IMR-90 (cell line): ENCODE results near the gene KLF16. TPM values are rescaled to one million over a fixed set of nuclear protein-coding genes. Genes with fewer than 3 reads are reported as not detected.
"Not testable (repeated sequence)": the region's sequence is repeated elsewhere in the genome, so short reads cannot be mapped to it uniquely, and the experiment has no call there.

Experiments used
- ATAC-seq: fragments of 200-7000 bp; cut with Tn5 transposase; 2 replicates; pipeline ENCODE4 v1.9.1; 2020; ENCODE audit warnings: low read depth, mild to moderate bottlenecking, moderate library complexity
- BruUV-seq: library from RNA; stranded (reverse); fragments of 400-500 nt; replicated peaks from 2 replicates; lab custom pipeline; 2021; lab: Mats Ljungman, UMichigan
- CTCF ChIA-PET: fragments of 300-600 bp; formaldehyde crosslinking; extraction: SDS; loops from one replicate; lab custom pipeline; 2021; ENCODE audit warnings: antibody characterized with exemption; lab: Yijun Ruan, JAX
- POLR2A ChIA-PET: fragments of 300-600 bp; sonication (Branson Sonifier 250); formaldehyde crosslinking; loops from one replicate; lab custom pipeline; 2022; ENCODE audit warnings: antibody characterized with exemption; ENCODE audit not compliant: unreplicated experiment; lab: Charles Lee
- DNase-seq: peaks from one replicate; pipeline ENCODE4 v3.0.0; 2013
- H2AFZ ChIP-seq: replicated peaks from 2 replicates; pipeline ENCODE3; 2013; ENCODE audit warnings: low read length, mild to moderate bottlenecking; ENCODE audit not compliant: poor library complexity
- H2AK5ac ChIP-seq: 2 replicates; pipeline ENCODE4 v1.6.1; 2013; ENCODE audit warnings: low read depth, low read length, inconsistent platforms
- H2AK9ac ChIP-seq: replicated peaks from 2 replicates; pipeline ENCODE3; 2013; ENCODE audit warnings: mild to moderate bottlenecking, low read depth, low read length, moderate library complexity; ENCODE audit not compliant: poor library complexity
- H2BK120ac ChIP-seq: 2 replicates; pipeline ENCODE4 v1.6.1; 2013; ENCODE audit warnings: low read depth, low read length, inconsistent platforms
- H2BK15ac ChIP-seq: 3 replicates; pipeline ENCODE4 v1.6.1; 2013; ENCODE audit warnings: low read depth, low read length, inconsistent platforms
- H2BK20ac ChIP-seq: 2 replicates; pipeline ENCODE4 v1.6.1; 2013; ENCODE audit warnings: low read depth, mild to moderate bottlenecking, inconsistent platforms, low read length, moderate library complexity
- H2BK5ac ChIP-seq: 2 replicates; pipeline ENCODE4 v1.6.1; 2013; ENCODE audit warnings: mild to moderate bottlenecking, low read depth, low read length, inconsistent platforms; ENCODE audit not compliant: poor library complexity, severe bottlenecking
- H3K14ac ChIP-seq: replicated peaks from 2 replicates; pipeline ENCODE4 v1.6.1; 2013; ENCODE audit warnings: low read depth, low read length, inconsistent platforms
- H3K18ac ChIP-seq: 2 replicates; pipeline ENCODE4 v1.6.1; 2013; ENCODE audit warnings: low read depth, low read length, control low read depth
- H3K23ac ChIP-seq: 2 replicates; pipeline ENCODE4 v1.6.1; 2013; ENCODE audit warnings: low read depth, low read length, inconsistent platforms
- H3K27ac ChIP-seq: 2 replicates; pipeline ENCODE4 v1.5.1; 2013; ENCODE audit warnings: mild to moderate bottlenecking, control low read depth, low read length; ENCODE audit not compliant: insufficient read depth
- H3K27me3 ChIP-seq: 2 replicates; pipeline ENCODE4 v1.6.1; 2013; ENCODE audit warnings: low read length; ENCODE audit not compliant: control insufficient read depth, insufficient read depth
- H3K36me3 ChIP-seq: 2 replicates; pipeline ENCODE4 v1.6.1; 2013; ENCODE audit warnings: low read length, mixed read lengths; ENCODE audit not compliant: control insufficient read depth, insufficient read depth
- H3K4ac ChIP-seq: 2 replicates; pipeline ENCODE4 v1.6.1; 2013; ENCODE audit warnings: low read depth, low read length, inconsistent platforms
- H3K4me1 ChIP-seq: 2 replicates; pipeline ENCODE4 v1.6.1; 2013; ENCODE audit warnings: low read length, mixed read lengths; ENCODE audit not compliant: control insufficient read depth, insufficient read depth
- H3K4me2 ChIP-seq: 2 replicates; pipeline ENCODE4 v1.6.1; 2013; ENCODE audit warnings: low read depth, mild to moderate bottlenecking, control low read depth, low read length, moderate library complexity
- H3K4me3 ChIP-seq: 2 replicates; pipeline ENCODE4 v1.5.1; 2013; ENCODE audit warnings: low read depth, mild to moderate bottlenecking, control low read depth, low read length, moderate library complexity; ENCODE audit not compliant: insufficient read depth
- H3K56ac ChIP-seq: 2 replicates; pipeline ENCODE4 v1.6.1; 2013; ENCODE audit warnings: low read length, inconsistent platforms; ENCODE audit not compliant: insufficient read depth; ENCODE audit errors: extremely low read depth
- H3K79me1 ChIP-seq, 2 experiments: 2 replicates each; pipeline ENCODE4 v1.6.1; 2013; ENCODE audit warnings: low read length in 2 of 2, inconsistent platforms in 1 of 2, low read depth in 1 of 2
- H3K9ac ChIP-seq: 2 replicates; pipeline ENCODE4 v1.6.1; 2013; ENCODE audit warnings: low read depth, low read length, control low read depth
- H3K9me1 ChIP-seq: 2 replicates; pipeline ENCODE4 v1.6.1; 2013; ENCODE audit warnings: low read length, inconsistent platforms; ENCODE audit not compliant: insufficient read depth
- H3K9me3 ChIP-seq: 2 replicates; pipeline ENCODE4 v1.6.1; 2013; ENCODE audit warnings: low read length; ENCODE audit not compliant: control insufficient read depth, insufficient read depth
- H4K20me1 ChIP-seq: 2 replicates; pipeline ENCODE4 v1.6.1; 2013; ENCODE audit warnings: low read length, inconsistent platforms; ENCODE audit not compliant: insufficient read depth
- H4K5ac ChIP-seq: 2 replicates; pipeline ENCODE4 v1.6.1; 2013; ENCODE audit warnings: mild to moderate bottlenecking, low read depth, low read length, control low read depth
- H4K8ac ChIP-seq, 2 experiments: 2 replicates each; pipeline ENCODE4 v1.6.1; 2013; ENCODE audit warnings: low read depth in 2 of 2, low read length in 2 of 2, control low read depth in 1 of 2, inconsistent platforms in 1 of 2
- H4K91ac ChIP-seq: 2 replicates; pipeline ENCODE4 v1.6.1; 2013; ENCODE audit warnings: low read depth, low read length, inconsistent platforms; ENCODE audit not compliant: insufficient read depth
- MAZ ChIP-seq: IDR thresholded peaks from 2 replicates; pipeline ENCODE4 v1.6.1; 2012; ENCODE audit warnings: low read depth, mild to moderate bottlenecking, low read length, improper control_type of control experiment, moderate library complexity, borderline replicate concordance
- WGBS, 2 experiments: methylation state at CpG; one replicate each; pipeline versions ENCODE4 v1.1.5 to v1.1.7; 2013; ENCODE audit warnings: missing lambda C conversion rate in 2 of 2; ENCODE audit not compliant: insufficient read length in 1 of 2; ENCODE audit errors: extremely low coverage in 2 of 2; 5-methylcytosine and 5-hydroxymethylcytosine counted together
- dilution Hi-C: fragments of 300-500 bp; cut with HindIII; formaldehyde crosslinking; loops from one replicate; pipeline ENCODE4 v1.14.3; 2018; ENCODE audit warnings: low sequenced_read_pairs; ENCODE audit not compliant: unreplicated experiment
- in situ Hi-C: fragments of 300-500 bp; cut with MboI; formaldehyde crosslinking; loops from 3 replicates; pipeline ENCODE4 v1.14.3; 2019; ENCODE audit warnings: low sequenced_read_pairs, inconsistent platforms, mixed read lengths
- intact Hi-C: fragments of 100-400 bp; cut with micrococcal nuclease; formaldehyde crosslinking; loops from 2 replicates; pipeline ENCODE4 v1.10.0; 2022
- polyA plus RNA-seq, 3 experiments: library from polyadenylated mRNA; depleted of rRNA; stranded (reverse); fragments of >200 nt; gene quantifications; 2 replicates each; pipeline ENCODE4 v1.2.3, GENCODE V29; 2012; ENCODE audit warnings: low replicate concordance in 1 of 3
- total RNA-seq: library from RNA; depleted of rRNA; stranded (reverse); fragments of >200 nt; gene quantifications from 2 replicates; pipeline ENCODE4 v1.2.3, GENCODE V29; 2012

Gene KLF16
- total and polyA plus RNA-seq, 2 of the 4 experiments (the other 2 are of a cell fraction), result 0.90 to 13.1 TPM

- TF ChIP-seq MAZ, result peak; percentile 99
These were observed 22.2 kb upstream of the KLF16 start, which contains the start of gene ABHD17A for GRCh38 chr19:1885398-1886119. Gene ABHD17A, minus strand, starts transcription at chr19:1885496. Its CDS starts 3,930 bp downstream, at chr19:1881566.

More at GRCh38 chr19:1885398-1886119, 22.2 kb upstream of the KLF16 start, which contains the start of gene ABHD17A:
- Histone ChIP-seq H3K9ac (peak within 1 kb of the TSS; percentile 97), H4K20me1 (peaks cover 40% of the 10 kb centered on the region), H3K79me1 (peaks cover 4 to 38% of the 10 kb centered on the region in 2 experiments), H2AK5ac (peak within 1 kb of the TSS; percentile 85), H3K4me2 (peak within 1 kb of the TSS; percentile 99), H3K14ac (peak within 1 kb of the TSS; percentile 63), H4K8ac (peak within 1 kb of the TSS in 1 of 2 experiments; percentile 52; a peak in 2 of 4 replicates), H3K27ac (peak within 1 kb of the TSS; percentile 89), H2AK9ac (peak within 1 kb of the TSS; percentile 99), H2BK5ac (peak within 1 kb of the TSS; percentile 49), H3K4me3 (peak within 1 kb of the TSS; percentile 99), H2AFZ (peak within 1 kb of the TSS; percentile 87), H4K5ac (peak within 1 kb of the TSS; percentile 26; the same call in 1 of the 2 replicates), H3K4me1 (peaks cover 24% of the 10 kb centered on the region), H3K56ac (peak within 1 kb of the TSS; percentile 58), H3K23ac (peak within 1 kb of the TSS; percentile 92), H3K4ac (peak within 1 kb of the TSS; percentile 66), H3K9me1 (peaks cover 18% of the 10 kb centered on the region)
- POLR2A ChIA-PET, result interaction anchor here (0.6 kb wide), 1 partner anchor 21 kb away, joined by 7 read pairs; no protein-coding TSS in a partner anchor
- H2BK15ac ChIP-seq, H3K18ac ChIP-seq, H3K27me3 ChIP-seq, H3K9me3 ChIP-seq, H3K36me3 ChIP-seq, in situ Hi-C loops, dilution Hi-C loops, H4K91ac ChIP-seq, H2BK20ac ChIP-seq, H2BK120ac ChIP-seq, BruUV-seq: not testable (repeated sequence)
- DNase-seq (peak; percentile 89), ATAC-seq (peak; percentile 94)
- CTCF ChIA-PET, result interaction anchor here (0.8 kb wide), 1 partner anchor 9 kb away, joined by 3 read pairs; no protein-coding TSS in a partner anchor
- WGBS, 2 experiments, result 37% methylated on average over 16 of the region's 46 CpGs; no CpG with 5 or more reads in 1 of the 2 experiments
- intact Hi-C loops, result loop anchor here (1.0 kb wide), 1 partner anchor 20 kb away; the partner anchor contains the start of genes ADAT3 and SCAMP4
